DMS114 treated with DMSO at 0.1 percent for 48 hours (cell line): ENCODE data around the gene ZYX.
"Not testable (repeated sequence)": the region's sequence is repeated elsewhere in the genome, so short reads cannot be mapped to it uniquely, and the experiment has no call there.

Experiments
- DNase-seq: peaks from one replicate; lab custom pipeline; 2025; ENCODE audit not compliant: unreplicated experiment; lab: John Stamatoyannopoulos, UW

ZYX gene

DNA sequence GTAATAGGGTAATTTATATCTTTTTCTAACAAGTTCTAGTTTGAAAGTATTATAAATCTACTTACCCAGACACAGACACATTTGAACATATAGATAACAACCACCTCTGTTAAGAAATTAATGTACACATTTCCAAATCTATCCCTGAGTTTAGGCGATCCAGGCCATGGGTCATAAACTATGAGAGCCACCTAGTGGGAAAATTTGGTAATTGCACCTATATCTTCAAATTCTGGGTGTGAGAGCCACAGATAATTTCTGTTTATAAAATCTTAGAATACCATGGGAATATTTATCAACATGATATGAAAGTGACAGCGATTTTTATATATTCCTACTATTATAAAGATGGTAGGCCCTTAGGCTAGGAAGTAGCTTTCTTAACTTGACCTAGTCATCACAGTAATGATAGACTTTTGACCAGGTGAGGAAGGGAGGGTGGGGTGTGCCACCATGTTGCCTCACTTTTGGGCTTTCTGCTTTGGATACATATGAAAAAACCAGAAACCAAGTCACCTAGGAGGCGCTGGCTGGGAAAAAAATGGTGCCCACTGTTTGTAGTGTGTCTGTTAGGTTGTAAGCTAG lies 35.5 kb downstream of the ZYX start:
- DNase-seq = peak; percentile 17

DNA sequence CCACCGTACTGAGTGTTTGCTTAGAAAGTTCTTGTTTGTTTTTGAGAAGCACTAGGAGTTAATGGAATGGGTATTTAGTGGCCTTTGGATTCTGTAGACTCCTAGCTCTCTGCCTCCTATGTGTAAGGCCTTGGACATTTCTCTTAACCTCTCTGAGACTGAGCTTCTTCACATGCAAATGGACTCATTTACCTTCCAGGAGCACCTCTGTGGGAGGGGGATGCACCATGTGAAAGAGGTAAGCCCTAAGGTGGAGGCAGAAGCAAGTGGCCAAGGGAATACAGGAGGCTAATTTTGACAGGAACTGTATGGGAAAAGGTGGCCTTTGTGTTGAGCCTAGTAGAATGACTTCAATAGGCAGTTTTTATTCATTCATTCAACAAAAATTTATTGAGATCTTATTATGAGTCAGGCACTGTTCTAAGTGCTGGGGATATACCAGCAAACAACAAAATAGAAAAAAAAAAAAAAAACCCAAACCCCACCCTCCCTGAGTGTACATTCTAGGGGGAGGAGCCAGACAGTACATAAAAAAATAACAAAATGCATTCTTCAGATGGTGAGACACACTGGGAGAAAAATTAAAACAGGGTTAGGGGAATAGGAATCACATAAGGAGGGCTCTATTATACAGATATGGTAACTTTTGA lies 36.7 kb downstream of the ZYX start:
- no peak for DNase-seq

DNA sequence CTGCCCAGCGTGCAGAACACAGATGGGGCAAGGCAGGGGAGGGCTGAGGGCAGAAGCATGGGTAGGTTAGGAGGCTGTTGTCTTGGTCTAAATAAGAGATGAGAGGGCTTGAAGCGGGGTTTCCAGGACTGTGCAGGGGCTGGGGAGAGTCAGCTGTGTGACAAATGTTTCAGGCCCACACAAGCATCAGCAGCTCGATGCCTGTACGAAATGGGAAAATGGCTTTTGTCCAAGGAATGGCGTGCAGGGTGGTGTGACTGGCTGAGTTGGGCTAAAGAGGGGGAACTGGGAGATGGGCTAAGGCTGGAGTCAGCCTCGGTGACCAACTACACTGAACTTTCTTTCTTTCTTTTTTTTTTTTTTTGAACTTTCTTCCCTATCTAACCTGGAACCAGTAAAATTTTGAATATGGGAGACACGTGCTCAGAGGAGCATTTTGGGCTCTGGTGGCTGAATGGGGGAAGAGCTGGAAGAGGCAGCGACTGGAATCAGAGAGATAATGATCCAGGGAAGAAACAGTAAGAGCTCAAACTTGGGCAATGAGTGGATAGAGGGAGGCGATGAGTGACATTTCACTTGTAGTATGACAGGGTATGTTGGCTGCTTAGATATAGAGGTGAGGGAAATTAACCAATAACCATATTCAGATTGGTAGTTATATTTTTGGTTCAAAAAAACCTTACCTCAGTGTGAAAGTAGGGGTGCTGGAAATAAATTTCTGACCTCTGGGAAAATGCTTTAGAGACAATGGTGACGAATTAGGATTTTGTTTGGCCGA lies 37.7 kb downstream of the ZYX start:
- DNase-seq = no peak

DNA sequence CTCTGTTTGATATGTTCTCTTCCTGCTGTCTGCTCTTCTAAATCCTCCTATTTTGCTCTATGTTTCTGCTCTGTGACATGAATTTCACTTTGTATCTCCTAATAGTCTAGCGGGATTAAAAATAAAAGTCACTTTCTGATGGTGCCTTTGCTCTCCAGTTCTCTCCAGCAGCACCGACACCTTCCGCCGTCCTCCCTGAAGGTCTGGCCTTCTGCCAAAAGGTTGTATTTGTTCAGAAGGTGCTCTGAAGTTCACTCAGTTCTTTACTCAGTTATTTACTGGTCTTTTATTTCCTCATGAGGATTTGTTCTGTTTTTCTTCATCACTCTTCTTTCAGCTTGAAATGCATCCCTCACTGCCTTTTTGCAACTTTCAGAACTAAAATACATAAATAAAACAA lies 38.7 kb downstream of the ZYX start:
- DNase-seq = no peak

GRCh38 chr7:143420624-143421023 lies 39.5 kb downstream of the ZYX start:
- not testable (repeated sequence) for DNase-seq

GRCh38 chr7:143422033-143422432 lies 40.9 kb downstream of the ZYX start:
- no peak for DNase-seq

DNA sequence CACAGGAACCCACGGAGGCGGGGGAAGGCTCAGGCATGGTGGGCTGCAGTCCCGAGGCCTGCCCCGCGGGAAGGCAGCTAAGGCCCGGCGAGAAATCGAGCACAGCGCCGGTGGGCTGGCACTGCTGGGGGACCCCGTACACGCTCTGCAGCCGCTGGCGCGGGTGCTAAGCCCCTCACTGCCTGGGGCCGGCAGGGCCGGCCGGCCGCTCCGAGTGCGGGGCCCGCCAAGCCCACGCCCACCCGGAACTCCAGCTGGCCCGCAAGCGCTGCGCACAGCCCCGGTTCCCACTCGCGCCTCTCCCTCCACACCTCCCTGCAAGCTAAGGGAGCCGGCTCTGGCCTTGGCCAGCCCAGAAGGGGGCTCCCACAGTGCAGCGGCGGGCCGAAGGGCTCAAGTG lies 43.3 kb downstream of the ZYX start:
- not testable (repeated sequence) for DNase-seq

DNA sequence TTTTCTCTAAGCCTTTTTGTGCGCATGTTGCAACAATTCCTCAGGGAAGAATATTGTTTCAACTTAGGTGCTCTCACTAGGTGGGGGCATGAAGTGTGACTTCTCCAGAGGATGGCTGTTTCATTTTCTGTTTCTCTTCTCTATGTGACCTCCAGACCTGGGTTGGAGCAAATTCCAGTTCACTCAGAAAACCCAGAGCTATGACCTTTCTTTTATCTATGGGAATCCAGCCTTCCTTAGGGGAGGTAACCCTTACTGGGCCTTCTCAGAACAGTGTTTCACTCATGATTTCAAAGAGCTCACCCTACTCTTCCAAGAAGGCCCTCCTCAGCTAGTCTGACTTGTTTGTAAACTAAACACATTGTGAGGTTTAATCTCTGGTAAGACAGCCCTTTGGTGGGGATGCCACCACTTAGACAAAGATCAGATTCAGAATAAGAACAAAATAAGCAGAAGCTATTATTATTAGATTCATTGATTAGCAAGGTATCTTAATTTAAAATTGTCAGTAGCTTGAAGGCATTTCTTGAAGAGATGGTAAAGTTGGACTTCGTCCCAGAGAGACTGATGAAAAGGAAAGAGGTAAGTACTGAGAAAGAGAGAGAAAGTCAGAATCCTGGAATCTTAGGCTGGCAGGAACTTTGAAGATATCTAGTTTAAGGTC lies 45.5 kb downstream of the ZYX start:
- no peak for DNase-seq

DNA sequence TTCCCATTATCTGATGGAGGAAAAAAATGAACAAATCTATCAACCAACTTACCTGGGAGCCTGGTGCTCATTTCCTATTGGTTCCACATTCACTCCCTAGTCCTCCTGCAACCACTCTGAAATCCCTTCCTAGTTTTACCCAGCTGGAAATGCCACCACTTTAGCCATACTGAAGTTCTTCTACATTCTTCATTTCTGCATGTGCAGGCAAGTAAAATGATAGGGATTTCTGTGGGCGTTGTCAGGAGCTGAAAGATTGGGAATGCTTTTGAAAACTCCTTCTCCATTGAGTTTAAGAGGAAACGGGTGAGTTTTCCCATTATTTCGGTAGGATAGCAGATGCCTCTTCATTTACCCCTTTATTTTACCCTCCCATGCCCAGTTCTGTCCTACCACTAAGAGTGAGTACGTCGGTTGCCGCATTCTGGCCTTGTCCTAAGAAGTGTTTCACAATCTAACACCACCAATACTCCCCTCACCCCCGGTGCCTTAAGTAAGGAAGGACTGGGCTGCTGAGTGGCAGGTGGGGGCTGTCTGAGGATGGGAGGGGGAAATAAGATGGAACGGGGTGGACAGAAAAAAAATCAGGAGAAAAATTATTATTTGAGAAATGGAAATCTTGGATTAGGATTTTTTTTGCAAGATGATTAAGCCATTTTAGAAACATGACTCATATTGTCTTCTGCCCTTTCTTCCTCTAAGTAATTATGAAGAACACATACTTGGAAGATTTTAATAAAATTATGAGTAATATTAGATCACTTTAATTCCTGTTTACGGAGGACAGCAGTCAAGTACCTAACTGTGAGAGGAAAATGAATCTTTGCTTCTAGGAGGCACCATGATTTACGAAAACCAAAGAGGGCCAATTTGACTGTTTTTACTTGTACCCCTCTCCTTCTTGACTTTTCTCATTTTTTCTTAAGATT lies 48.9 kb downstream of the ZYX start:
- no peak for DNase-seq

- no peak for DNase-seq
Measured at GRCh38 chr7:143431109-143431508, 50.0 kb downstream of the ZYX start.

GRCh38 chr7:143433759-143434158 lies 52.6 kb downstream of the ZYX start:
- DNase-seq = no peak

GRCh38 chr7:143434660-143435059 lies 53.5 kb downstream of the ZYX start:
- DNase-seq = no peak

DNA sequence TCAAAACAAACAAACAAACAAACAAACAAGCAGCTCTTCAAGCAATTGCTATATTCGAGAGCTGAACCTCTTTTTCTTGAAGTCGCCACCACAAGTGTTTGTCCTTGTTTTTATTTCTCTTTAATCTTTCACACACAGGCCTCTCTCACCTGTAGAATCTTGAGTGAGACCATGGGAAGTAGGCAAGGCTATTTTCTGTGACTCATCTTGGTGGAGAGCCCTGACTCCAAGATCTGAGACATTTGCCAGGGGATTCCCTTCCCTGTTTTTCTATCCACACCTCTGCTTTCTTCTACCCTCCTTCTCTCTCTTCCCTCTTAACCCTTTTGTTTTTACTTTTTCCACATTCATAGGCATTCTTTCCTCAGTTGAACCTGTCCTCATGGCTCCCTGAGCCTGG lies 54.1 kb downstream of the ZYX start:
- DNase-seq = no peak

GRCh38 chr7:143436325-143436946 lies 55.3 kb downstream of the ZYX start:
- DNase-seq = no peak

GRCh38 chr7:143437578-143437977 lies 56.4 kb downstream of the ZYX start:
- no peak for DNase-seq

GRCh38 chr7:143439866-143440265 lies 58.7 kb downstream of the ZYX start:
- no peak for DNase-seq
